ENCODE data around the gene NELFE.

DNA sequence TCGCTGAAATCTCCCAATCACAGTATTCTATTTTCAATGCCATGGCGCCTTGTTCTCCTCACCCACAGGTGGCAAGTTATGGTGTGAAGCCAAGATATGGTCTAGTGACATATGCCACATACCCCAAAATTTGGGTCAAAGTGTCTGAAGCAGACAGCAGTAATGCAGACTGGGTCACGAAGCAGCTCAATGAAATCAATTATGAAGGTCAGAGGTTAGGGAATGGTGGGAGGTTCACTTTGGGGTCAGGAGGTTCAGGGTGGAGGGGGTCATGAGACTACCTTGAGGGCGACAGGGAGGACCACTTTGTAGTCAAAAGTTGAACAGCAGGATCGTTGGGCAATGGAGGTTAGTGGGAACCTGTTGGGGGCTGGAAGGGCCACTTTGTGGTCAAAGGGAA lies 10.5 kb downstream of the NELFE start:
- TF ChIP-seq, protein P1, sequence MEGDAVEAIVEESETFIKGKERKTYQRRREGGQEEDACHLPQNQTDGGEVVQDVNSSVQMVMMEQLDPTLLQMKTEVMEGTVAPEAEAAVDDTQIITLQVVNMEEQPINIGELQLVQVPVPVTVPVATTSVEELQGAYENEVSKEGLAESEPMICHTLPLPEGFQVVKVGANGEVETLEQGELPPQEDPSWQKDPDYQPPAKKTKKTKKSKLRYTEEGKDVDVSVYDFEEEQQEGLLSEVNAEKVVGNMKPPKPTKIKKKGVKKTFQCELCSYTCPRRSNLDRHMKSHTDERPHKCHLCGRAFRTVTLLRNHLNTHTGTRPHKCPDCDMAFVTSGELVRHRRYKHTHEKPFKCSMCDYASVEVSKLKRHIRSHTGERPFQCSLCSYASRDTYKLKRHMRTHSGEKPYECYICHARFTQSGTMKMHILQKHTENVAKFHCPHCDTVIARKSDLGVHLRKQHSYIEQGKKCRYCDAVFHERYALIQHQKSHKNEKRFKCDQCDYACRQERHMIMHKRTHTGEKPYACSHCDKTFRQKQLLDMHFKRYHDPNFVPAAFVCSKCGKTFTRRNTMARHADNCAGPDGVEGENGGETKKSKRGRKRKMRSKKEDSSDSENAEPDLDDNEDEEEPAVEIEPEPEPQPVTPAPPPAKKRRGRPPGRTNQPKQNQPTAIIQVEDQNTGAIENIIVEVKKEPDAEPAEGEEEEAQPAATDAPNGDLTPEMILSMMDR (IDR thresholded peaks at IDR 0.05): no peak
- TF ChIP-seq POLR2A (IDR thresholded peaks at IDR 0.05): no peak
